GM18505 (cell line): Measurements from ENCODE around the gene BDKRB2.

Source experiments
- ATAC-seq: cut with Tn5 transposase; IDR thresholded peaks from one replicate; pipeline ENCODE4 v1.9.1; 2021; ENCODE audit not compliant: unreplicated experiment
- POLR2A ChIP-seq: IDR thresholded peaks from 4 replicates; pipeline ENCODE4 v1.6.1; 2011; ENCODE audit warnings: borderline replicate concordance; ENCODE audit not compliant: insufficient read depth, insufficient read length; ENCODE audit errors: extremely low read depth

The BDKRB2 gene

DNA sequence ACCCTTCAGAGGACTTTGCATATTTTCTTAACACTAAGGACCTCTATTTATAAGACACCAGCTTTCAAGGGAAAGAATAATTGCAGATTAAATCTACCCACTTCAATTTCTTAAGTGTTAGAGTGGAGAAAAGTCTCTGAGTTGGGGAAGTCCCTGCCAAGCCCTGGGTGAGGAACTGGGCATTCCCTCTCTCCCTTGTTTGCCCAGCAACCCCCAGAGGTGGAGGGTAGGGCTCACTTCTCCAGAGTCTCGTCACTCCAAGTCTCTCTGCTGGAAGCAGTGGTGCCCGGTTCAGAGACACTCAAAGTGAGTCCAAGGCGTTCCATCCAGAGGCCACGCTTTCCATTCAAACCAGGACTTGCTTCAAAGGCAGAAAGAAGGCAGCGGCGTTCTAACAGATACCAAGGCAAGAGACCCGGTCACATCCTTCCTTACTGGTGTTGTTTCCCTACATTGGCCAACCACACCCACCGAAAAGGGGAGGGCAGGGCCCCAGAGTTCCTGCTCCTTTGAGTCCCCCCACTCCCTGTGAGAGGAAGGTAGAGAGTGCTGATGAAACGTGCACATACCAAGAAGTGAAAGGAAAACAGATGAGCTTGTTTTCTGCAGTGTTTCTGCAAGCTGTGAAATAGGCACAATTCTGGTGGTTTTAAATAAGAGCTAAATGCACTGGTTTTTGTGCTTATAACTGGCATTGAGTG lies 6.1 kb upstream of the BDKRB2 start:
- no peak for TF ChIP-seq POLR2A
- ATAC-seq = no peak

DNA sequence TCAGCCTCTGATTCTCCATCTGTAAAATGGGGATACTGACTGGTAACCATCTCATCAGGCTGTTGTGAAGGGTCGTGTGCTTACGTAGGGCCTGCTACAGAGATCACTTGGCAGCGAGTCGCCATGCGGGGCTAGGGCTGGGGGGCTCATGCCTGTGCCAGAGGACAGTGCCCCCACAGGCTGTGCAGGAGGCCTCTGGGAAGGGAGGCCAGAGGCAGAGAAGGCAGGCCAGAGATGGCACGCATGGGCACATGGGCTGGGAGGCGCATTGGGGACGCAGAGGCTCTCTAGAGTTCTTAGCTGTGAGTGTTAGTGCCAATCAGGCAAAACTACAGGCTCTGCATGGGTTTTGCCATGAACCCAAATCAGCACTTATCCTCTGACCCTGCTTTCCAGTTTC lies 3.5 kb upstream of the BDKRB2 start:
- no peak for TF ChIP-seq POLR2A
- no peak for ATAC-seq

DNA sequence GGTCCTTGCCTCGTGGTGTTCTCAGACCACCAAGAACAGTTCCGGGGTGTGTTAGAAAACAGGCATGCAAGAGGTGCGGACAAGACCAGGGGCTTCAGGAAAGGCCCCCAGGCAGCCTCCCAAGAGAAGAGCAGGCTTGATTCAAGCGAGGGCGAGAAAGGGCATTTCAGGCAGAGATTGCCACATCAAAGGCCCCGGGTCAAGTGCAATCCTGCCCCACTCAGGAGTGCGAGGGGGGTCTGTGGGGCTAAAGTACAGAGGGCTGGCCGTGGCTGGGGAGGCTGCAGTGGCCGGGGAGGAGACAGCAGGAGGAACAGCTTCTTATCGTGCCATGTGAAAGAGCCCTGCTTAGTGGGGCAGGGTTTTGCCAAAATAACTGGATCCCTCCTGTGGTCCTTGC lies 2.7 kb upstream of the BDKRB2 start:
- no peak for TF ChIP-seq POLR2A
- no peak for ATAC-seq

DNA sequence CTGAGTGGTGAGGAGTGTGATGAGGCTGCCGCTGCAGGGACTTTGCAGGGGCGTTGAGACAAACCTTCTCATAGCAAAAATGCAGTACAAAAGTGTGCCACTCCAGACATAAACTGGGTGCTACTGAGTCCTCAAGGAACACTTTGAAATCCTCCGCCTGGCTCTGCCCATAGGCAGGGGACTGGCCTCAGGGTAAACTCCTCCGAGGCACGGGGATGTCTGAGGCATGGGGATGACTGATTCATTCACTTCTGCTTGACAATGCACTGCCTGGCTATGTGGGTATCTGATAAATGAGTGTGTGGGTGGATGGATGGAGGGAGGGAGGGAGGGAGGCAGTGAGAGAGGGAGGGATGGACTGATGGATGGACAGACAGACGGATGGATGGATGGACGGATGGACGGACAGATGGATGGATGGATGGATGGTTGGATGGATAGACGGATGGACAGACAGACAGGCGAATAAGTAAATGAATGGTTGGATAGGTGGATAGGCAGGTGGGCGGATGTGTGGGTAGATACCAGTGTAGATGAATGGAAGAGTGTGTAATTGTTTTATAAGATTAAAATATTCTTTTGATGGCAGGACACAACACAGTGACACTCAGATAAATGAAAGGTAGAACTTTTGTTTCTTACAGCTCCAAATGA lies 2.1 kb upstream of the BDKRB2 start:
- TF ChIP-seq POLR2A = no peak
- no peak for ATAC-seq

DNA sequence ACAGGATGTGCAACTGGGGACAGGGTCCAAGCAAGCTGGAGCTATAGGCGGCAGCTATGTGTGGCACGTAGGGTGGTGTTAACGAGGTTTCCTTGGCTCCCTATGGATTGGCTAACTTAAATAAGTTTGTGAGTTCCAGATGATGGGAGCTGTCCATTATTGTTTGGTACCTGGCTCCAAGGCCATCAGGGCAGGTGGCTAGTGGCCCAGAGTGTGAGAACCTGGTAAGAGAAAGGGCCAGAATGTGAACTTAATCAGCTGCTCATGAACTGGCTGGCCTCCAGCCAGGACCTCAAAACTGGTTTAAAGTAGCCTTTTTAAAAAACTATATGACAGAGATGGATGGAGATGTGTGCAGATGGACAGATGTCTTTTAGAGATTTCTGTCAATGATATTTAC lies 1.5 kb upstream of the BDKRB2 start:
- no peak for ATAC-seq
- TF ChIP-seq POLR2A = no peak

DNA sequence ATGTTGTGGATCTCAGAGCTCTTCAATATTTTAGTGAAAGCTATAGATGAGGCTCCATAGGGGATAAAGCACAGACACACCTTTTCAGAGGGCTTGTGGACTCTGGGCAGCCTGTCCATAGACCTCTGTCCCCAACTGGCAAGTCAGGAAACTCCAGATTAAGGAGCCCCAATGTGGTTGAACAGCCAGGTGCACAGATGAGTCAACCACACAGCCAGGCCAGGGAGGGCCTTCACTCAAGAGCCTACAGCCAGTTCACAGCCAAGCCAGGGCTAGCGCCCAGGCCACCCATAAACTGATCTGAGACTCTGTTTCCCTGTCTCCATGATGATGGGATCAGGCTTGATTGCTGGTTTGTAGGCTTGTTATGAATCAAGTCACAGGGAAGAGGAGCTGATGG lies 1.0 kb upstream of the BDKRB2 start:
- TF ChIP-seq POLR2A = no peak
- no peak for ATAC-seq

DNA sequence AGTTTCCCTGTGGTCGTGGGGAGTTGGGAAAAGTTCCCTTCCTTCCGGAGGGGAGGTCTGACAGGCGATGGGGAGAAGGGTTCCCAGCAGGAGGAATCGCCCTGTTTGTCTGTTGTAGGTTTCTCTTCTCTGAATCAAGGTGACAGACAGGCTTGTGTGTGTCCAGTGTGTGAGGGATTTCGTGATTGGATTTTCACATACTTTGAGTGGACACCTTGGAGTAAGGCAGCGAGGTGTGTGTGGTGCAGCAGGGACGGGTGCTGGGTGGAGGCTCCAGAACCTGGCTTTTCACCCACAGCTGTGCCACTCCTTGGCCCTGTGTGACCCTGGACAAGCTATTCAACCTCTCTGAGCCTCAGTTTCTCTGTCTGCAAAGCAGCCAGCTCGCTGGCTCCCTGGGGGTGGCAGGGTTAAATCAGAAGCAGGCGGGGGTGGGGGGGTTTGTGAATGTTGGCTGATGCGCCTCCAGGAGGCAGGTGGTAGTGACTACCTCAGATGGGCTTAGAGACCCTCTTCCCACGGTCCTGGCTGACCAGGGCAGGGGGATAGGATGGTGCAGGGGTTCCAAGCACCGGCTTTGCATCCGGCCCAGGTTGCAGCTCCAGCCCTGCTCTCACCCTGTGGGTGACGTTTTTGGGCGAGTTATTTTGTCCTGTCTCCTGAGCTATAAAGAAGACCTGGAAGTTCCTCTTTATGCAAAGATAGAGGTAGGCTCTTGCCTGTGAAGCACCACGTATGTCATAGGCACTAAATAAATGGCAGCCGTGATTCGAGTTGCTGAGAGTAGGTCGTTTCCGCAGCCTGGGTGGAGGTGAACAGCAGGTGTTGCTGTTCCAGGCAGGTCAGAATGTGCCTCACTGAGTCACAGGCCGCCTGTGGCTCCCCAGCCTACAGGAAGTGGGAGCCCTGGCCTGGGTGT lies 679 bp downstream of the BDKRB2 start:
- ATAC-seq = no peak
- TF ChIP-seq POLR2A = no peak

DNA sequence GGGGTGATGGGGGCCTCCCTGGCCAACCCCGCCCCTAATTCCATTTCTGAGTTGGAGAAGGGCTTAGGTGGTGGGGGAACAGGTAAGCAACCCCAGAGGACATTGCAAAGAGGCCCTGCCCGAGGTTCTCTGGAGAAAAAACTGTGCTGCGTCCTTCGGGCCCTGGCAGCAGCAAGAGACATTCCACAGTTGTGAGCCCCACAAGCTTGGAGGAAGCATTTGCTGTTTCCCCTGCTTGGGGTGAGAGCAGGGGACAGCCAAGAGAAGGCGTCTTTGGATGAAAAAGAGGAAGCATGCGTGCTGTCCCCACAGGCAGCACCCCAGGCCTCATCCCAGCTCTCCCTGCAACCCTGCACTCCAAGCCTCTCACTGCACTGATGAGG lies 1.3 kb downstream of the BDKRB2 start:
- no peak for TF ChIP-seq POLR2A
- no peak for ATAC-seq

DNA sequence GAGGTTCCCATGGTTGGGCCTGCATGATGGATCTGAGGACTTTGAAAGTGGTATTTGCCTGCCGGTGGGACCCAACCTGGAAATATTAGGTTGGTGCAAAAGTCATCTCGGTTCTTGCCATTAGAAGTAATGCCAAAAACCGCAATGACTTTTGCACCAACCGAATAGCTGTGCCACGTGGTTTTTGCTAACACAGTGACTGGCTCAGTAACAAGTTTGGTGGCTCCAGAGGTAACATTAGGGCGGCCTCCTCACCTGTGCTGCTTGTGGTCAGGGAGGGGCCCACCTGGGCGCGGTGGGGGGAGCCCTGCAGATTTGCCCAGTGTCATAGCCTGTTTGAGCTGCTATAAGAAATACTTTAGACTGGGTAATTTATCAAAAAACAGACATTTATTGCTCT lies 1.8 kb downstream of the BDKRB2 start:
- no peak for ATAC-seq

DNA sequence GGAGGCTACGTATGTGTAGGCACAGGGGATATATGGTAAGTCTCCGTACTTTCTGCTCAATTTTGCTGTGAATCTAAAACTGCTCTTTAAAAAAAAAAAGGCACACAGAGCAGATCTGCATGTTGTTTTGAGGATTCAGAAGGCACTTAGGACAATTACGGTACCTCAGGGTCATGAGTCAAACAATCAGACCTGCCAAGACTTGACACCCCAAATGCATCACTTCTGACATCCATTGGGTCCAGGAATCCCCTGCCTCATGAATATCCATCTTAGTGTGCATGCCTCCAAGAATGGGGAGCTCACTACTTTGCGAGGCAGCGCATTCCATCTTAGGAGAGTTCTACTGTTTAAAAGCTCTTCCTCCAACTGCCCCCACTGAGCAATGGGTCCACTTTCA lies 3.0 kb downstream of the BDKRB2 start:
- no peak for TF ChIP-seq POLR2A
- ATAC-seq = no peak

More for the DNA sequence above, 1.8 kb downstream of the BDKRB2 start:
- no peak for TF ChIP-seq POLR2A

DNA sequence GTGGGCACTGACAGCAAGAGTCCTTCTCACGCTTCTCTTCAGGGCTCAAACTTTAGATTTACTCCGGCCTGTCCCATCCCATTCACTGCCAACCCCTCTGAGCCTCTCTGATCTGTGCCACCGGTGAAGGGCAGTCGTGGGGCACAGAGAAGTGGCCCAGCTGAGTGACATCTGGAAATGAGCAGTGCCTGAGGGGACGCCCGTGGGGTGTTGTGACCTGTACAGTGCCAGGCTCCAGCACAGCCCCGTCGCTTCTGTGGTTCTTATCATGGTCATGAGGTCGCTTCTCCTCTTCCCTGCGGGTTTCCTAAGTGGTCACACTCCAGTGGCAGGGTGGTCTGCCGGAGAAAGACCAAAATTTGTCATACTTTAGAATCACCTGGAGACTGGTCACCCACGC lies 4.1 kb downstream of the BDKRB2 start:
- no peak for TF ChIP-seq POLR2A
- no peak for ATAC-seq

DNA sequence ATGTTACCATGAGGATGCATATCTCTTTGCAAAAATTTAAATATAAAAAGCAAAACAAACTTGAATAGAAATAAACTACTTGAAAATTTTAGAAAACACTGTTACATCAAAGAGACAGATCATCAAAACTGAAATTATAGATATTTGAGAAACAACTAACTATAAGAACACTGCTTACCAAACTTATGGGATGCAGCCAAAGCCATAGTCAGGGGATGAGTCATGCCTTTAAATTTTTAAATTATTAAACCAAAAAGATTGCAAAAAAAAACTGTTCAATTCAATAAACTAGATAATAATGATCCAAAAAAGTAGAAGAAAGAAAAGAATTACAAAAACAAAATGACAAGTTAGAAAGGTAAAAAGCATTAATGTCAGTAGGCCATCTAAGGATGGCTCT lies 7.5 kb downstream of the BDKRB2 start:
- no peak for ATAC-seq
- TF ChIP-seq POLR2A = no peak

DNA sequence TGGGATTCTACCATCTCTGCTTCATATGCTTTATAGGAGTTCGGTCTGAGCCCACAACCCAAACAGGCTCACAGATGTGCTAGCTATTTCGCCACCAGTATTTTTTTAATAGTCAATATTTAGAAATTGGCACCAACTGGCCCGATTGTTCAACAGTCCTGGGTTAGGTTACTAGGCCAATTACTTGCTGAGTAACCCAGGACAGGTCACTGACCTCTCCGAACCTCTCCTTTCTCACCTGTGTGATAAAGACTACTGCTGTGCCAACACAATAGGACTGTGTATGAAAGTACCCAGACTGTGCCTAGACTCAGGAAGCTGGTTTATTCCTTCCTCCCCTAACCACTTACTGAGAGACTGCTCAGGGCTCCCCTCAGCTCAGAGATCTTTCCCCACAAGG lies 8.3 kb downstream of the BDKRB2 start:
- TF ChIP-seq POLR2A = no peak

More for the DNA sequence above, 8.3 kb downstream of the BDKRB2 start:
- ATAC-seq = no peak
